Measurements from ENCODE around the gene PPP1R37. TPM values are rescaled to one million over a fixed set of nuclear protein-coding genes. Genes with fewer than 3 reads are reported as not detected.

Gene PPP1R37
- polyA plus RNA-seq, 1 donor from 2014 or later, result 53.7 TPM

DNA sequence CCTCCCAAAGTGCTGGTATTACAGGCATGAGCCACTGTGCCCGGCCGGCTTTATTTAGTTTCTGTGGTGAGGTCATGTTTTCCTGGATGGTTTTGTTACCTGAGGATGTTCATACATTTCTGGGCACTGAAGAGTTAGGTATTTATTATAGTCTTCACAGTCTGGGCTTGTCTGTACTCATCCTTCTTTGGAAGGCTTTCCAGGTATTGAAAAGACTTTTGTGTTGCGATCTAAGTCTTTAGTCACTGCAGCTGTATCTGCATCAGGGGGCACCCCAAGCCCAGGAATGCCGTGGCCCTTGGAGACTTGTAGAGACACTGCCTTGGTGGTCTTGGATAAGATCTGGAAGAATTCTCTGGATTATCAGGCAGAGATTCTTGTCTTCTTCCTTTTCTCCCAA lies 98.4 kb downstream of the PPP1R37 start:
- no peaks in the 10 kb centered on the region for H3F3A ChIP-seq (ENCODE audit: insufficient read depth, low read length, poor library complexity, severe bottlenecking)
- TF ChIP-seq, protein P1, sequence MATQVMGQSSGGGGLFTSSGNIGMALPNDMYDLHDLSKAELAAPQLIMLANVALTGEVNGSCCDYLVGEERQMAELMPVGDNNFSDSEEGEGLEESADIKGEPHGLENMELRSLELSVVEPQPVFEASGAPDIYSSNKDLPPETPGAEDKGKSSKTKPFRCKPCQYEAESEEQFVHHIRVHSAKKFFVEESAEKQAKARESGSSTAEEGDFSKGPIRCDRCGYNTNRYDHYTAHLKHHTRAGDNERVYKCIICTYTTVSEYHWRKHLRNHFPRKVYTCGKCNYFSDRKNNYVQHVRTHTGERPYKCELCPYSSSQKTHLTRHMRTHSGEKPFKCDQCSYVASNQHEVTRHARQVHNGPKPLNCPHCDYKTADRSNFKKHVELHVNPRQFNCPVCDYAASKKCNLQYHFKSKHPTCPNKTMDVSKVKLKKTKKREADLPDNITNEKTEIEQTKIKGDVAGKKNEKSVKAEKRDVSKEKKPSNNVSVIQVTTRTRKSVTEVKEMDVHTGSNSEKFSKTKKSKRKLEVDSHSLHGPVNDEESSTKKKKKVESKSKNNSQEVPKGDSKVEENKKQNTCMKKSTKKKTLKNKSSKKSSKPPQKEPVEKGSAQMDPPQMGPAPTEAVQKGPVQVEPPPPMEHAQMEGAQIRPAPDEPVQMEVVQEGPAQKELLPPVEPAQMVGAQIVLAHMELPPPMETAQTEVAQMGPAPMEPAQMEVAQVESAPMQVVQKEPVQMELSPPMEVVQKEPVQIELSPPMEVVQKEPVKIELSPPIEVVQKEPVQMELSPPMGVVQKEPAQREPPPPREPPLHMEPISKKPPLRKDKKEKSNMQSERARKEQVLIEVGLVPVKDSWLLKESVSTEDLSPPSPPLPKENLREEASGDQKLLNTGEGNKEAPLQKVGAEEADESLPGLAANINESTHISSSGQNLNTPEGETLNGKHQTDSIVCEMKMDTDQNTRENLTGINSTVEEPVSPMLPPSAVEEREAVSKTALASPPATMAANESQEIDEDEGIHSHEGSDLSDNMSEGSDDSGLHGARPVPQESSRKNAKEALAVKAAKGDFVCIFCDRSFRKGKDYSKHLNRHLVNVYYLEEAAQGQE (IDR thresholded peaks at IDR 0.05; ENCODE audit: borderline replicate concordance), result no peak
- no peak for TF ChIP-seq RAD21 (conservative IDR thresholded peaks at IDR 0.05)
- TF ChIP-seq EP300 (conservative IDR thresholded peaks at IDR 0.05; ENCODE audit: poor library complexity, severe bottlenecking), result no peak
- TF ChIP-seq SMC3 (conservative IDR thresholded peaks at IDR 0.05; ENCODE audit: poor library complexity), result no peak
- TF ChIP-seq EZH2 (IDR thresholded peaks at IDR 0.05; ENCODE audit: borderline replicate concordance, insufficient read depth, low read length, poor library complexity, severe bottlenecking), result no peak
- TF ChIP-seq, protein P2, sequence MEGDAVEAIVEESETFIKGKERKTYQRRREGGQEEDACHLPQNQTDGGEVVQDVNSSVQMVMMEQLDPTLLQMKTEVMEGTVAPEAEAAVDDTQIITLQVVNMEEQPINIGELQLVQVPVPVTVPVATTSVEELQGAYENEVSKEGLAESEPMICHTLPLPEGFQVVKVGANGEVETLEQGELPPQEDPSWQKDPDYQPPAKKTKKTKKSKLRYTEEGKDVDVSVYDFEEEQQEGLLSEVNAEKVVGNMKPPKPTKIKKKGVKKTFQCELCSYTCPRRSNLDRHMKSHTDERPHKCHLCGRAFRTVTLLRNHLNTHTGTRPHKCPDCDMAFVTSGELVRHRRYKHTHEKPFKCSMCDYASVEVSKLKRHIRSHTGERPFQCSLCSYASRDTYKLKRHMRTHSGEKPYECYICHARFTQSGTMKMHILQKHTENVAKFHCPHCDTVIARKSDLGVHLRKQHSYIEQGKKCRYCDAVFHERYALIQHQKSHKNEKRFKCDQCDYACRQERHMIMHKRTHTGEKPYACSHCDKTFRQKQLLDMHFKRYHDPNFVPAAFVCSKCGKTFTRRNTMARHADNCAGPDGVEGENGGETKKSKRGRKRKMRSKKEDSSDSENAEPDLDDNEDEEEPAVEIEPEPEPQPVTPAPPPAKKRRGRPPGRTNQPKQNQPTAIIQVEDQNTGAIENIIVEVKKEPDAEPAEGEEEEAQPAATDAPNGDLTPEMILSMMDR (IDR thresholded peaks at IDR 0.05; ENCODE audit: poor library complexity, severe bottlenecking), result no peak
- H3K9me2 ChIP-seq (ENCODE audit: insufficient read depth, low read length), result no peaks in the 10 kb centered on the region
- no peak overlapping the region for H3K27ac ChIP-seq (ENCODE audit: low read length)
- H3K79me2 ChIP-seq (replicated peaks; ENCODE audit: insufficient read depth, low read length), result no peaks in the 10 kb centered on the region
- H3K9ac ChIP-seq (ENCODE audit: low read length), result no peak overlapping the region
- no peak overlapping the region for H2AFZ ChIP-seq (ENCODE audit: low read depth, low read length)
- H3K27me3 ChIP-seq (ENCODE audit: insufficient read depth, low read depth, low read length), result no peaks in the 10 kb centered on the region
- no peaks in the 10 kb centered on the region for H4K20me1 ChIP-seq (ENCODE audit: insufficient read depth)
- H3K4me2 ChIP-seq (ENCODE audit: low read length), result no peak overlapping the region
- H3K4me3 ChIP-seq (ENCODE audit: low read length), result no peak overlapping the region
- H3K9me3 ChIP-seq (ENCODE audit: low read length), result no peaks in the 10 kb centered on the region
- no peaks in the 10 kb centered on the region for H3K36me3 ChIP-seq (ENCODE audit: insufficient read depth, low read length)

DNA sequence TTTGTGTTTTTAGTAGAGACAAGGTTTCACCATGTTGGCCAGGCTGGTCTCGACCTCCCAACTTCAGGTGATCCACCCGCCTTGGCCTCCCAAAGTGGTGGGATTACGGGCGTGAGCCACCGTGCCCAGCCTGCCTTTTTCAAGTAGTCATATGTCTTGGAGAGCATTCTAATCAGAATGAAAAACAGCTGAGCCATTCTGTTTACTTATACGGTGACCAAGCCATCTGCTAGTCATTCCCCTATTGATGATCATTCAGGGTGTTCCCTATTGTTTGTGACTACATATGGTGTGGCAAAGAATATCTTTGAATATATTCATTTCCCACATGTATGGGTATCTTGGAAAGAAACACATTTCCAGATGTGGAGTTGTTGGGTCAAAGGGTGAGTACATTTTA lies 102.8 kb downstream of the PPP1R37 start:
- Histone ChIP-seq H3F3A (ENCODE audit: insufficient read depth, low read length, poor library complexity, severe bottlenecking) (no peaks in the 10 kb centered on the region), H3K9me3 (ENCODE audit: low read length) (no peaks in the 10 kb centered on the region), H2AFZ (ENCODE audit: low read depth, low read length) (no peak overlapping the region), H3K9ac (ENCODE audit: low read length) (no peak overlapping the region), H3K4me2 (ENCODE audit: low read length) (no peak overlapping the region), H3K27me3 (ENCODE audit: insufficient read depth, low read depth, low read length) (no peaks in the 10 kb centered on the region), H3K4me3 (ENCODE audit: low read length) (no peak overlapping the region), H3K36me3 (ENCODE audit: insufficient read depth, low read length) (no peaks in the 10 kb centered on the region), H4K20me1 (ENCODE audit: insufficient read depth) (no peaks in the 10 kb centered on the region), H3K79me2 (replicated peaks; ENCODE audit: insufficient read depth, low read length) (no peaks in the 10 kb centered on the region), H3K27ac (ENCODE audit: low read length) (no peak overlapping the region), H3K9me2 (ENCODE audit: insufficient read depth, low read length) (no peaks in the 10 kb centered on the region)
- TF ChIP-seq EP300 (conservative IDR thresholded peaks at IDR 0.05; ENCODE audit: poor library complexity, severe bottlenecking) (no peak), TAF1 (IDR thresholded peaks at IDR 0.05; ENCODE audit: low read depth) (no peak), POLR2AphosphoS5 (IDR thresholded peaks at IDR 0.05) (no peak), SMC3 (conservative IDR thresholded peaks at IDR 0.05; ENCODE audit: poor library complexity) (no peak), MXI1 (conservative IDR thresholded peaks at IDR 0.05; ENCODE audit: poor library complexity, severe bottlenecking) (no peak), EZH2 (IDR thresholded peaks at IDR 0.05; ENCODE audit: borderline replicate concordance, insufficient read depth, low read length, poor library complexity, severe bottlenecking) (no peak), RAD21 (conservative IDR thresholded peaks at IDR 0.05) (no peak)
- TF ChIP-seq, protein P1 (IDR thresholded peaks at IDR 0.05; ENCODE audit: borderline replicate concordance), result no peak
- TF ChIP-seq, protein P2 (IDR thresholded peaks at IDR 0.05; ENCODE audit: poor library complexity, severe bottlenecking), result no peak
